Measurements from ENCODE around the gene PTPN6. TPM values are rescaled to one million over a fixed set of nuclear protein-coding genes. Genes with fewer than 3 reads are reported as not detected.

PTPN6 gene
- total and polyA plus RNA-seq, 9 of the 15 experiments (the other 6 are each of a cell fraction or from before 2014, with no cell fraction given): 1.5 to 5.1 (median 3.9) TPM

DNA sequence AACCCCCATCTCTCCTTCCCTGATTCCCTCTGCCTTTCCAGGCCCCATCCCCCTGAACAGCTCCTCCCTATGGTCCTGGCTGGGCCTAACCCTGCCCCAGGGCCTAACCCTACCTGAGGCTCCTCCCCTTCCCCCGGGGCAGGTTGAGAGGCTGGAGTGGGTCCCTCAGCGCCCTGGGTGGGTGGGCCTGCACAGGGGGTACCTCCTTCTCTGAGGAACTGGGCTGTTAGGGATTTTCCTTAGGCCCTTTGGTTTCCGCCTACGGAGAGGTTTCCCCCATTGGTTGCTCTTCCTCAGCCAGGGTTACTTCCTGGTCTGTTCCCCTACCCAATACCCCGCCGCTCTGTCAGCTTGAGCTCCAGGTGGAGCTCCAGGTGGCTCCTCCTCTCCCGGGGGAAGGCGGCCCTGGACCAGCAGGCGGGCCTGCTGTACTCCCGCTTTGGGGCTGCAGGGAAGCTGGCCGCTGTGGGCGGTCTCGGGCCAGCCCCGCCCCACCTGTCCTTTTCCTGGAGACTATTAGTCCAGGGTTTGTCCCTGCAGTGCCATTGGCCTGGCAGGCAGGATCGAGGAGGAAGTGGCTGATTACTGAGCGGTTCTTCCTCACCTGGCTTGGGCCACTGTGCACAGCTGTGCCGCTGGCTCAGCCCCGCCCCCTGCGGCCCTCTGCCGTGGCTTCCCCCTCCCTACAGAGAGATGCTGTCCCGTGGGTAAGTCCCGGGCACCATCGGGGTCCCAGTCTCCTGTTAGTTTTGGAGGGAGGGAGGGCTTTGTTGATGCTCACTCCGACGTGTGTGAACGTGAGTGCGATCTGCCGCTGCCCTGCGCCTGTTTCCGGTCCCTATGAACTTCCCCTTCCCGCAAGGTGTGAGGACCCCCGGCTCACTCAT, 4.9 kb upstream of the PTPN6 start (continued):
- TF ChIP-seq MXI1 (IDR thresholded peaks at IDR 0.05; ENCODE audit: low read depth, low read length): 0 out of 2 replicates have a peak, but pooled peaks have one; percentile 16
- TF ChIP-seq CTBP1 (IDR thresholded peaks at IDR 0.05; ENCODE audit: borderline replicate concordance): peak; percentile 48; the same call in 1 of the 2 replicates
- TF ChIP-seq POLR2AphosphoS2 (IDR thresholded peaks at IDR 0.05; ENCODE audit: low read length): no peak
- no peak for TF ChIP-seq REST (IDR thresholded peaks at IDR 0.05; ENCODE audit: borderline replicate concordance)
- no peak for TF ChIP-seq REST (CRISPR knock-in tag; IDR thresholded peaks at IDR 0.05; ENCODE audit: low read depth)
- TF ChIP-seq DACH1 (IDR thresholded peaks at IDR 0.05; ENCODE audit: partially characterized antibody): peak; percentile 7
- TF ChIP-seq GABPB1 (CRISPR knock-in tag; IDR thresholded peaks at IDR 0.05): 0 out of 2 replicates have a peak, but pooled peaks have one; percentile 15
- peak; percentile 36; the same call in 1 of the 2 replicates for TF ChIP-seq VEZF1 (CRISPR knock-in tag; IDR thresholded peaks at IDR 0.05)
- TF ChIP-seq CBFA2T3 (IDR thresholded peaks at IDR 0.05): peak; percentile 24; the same call in 1 of the 2 replicates
- TF ChIP-seq, protein P1, sequence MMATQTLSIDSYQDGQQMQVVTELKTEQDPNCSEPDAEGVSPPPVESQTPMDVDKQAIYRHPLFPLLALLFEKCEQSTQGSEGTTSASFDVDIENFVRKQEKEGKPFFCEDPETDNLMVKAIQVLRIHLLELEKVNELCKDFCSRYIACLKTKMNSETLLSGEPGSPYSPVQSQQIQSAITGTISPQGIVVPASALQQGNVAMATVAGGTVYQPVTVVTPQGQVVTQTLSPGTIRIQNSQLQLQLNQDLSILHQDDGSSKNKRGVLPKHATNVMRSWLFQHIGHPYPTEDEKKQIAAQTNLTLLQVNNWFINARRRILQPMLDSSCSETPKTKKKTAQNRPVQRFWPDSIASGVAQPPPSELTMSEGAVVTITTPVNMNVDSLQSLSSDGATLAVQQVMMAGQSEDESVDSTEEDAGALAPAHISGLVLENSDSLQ (IDR thresholded peaks at IDR 0.05): peak; percentile 32

All from K562 (cell line).